Right atrium auricular region (tissue), 2 donors: ENCODE data around the gene PDGFA. TPM values are rescaled to one million over a fixed set of nuclear protein-coding genes. Genes with fewer than 3 reads are reported as not detected.

ENCODE experiments used
- DNase-seq: peaks from one replicate; pipeline ENCODE4 v3.0.0-alpha.2; 2019; ENCODE audit warnings: low spot score
- H3K27ac ChIP-seq, 2 donors: fragments of 200-600 bp; sonication (generic); 1 replicate in 1 of 2; 2 replicates in 1 of 2; pipeline ENCODE4 v1.5.1; 2016 to 2019
- H3K27me3 ChIP-seq, 2 donors: fragments of 200-600 bp; sonication (generic); one replicate each; pipeline versions ENCODE4 v1.5.1 to v1.6.0; 2017 to 2019
- H3K36me3 ChIP-seq: fragments of 200-600 bp; sonication (generic); one replicate; pipeline ENCODE4 v1.5.1; 2016
- H3K4me1 ChIP-seq, 2 donors: fragments of 200-600 bp; sonication (generic); one replicate each; pipeline versions ENCODE4 v1.5.1 to v1.6.0; 2017 to 2019
- H3K4me3 ChIP-seq, 2 donors: fragments of 200-600 bp; sonication (generic); 1 replicate in 1 of 2; 2 replicates in 1 of 2; pipeline ENCODE4 v1.5.1; 2017 to 2019; ENCODE audit warnings: mild to moderate bottlenecking in 1 of 2, moderate library complexity in 1 of 2
- H3K9me3 ChIP-seq, 2 donors: fragments of 200-600 bp; sonication (generic); one replicate each; pipeline ENCODE4 v1.5.1; 2019
- CTCF ChIP-seq, 2 donors: fragments of 200-600 bp; sonication (generic); IDR thresholded peaks; one replicate each; pipeline ENCODE4 v1.5.1; 2019; ENCODE audit warnings: antibody characterized with exemption in 2 of 2
- total RNA-seq, 2 donors: library from RNA; depleted of rRNA; stranded (reverse); fragments of >200 nt; gene quantifications; one replicate each; pipeline ENCODE4 v1.1.0, GENCODE V29; 2016

PDGFA gene
- total RNA-seq, 2 donors from 2014 or later = 31.8 to 34.2 TPM

DNA sequence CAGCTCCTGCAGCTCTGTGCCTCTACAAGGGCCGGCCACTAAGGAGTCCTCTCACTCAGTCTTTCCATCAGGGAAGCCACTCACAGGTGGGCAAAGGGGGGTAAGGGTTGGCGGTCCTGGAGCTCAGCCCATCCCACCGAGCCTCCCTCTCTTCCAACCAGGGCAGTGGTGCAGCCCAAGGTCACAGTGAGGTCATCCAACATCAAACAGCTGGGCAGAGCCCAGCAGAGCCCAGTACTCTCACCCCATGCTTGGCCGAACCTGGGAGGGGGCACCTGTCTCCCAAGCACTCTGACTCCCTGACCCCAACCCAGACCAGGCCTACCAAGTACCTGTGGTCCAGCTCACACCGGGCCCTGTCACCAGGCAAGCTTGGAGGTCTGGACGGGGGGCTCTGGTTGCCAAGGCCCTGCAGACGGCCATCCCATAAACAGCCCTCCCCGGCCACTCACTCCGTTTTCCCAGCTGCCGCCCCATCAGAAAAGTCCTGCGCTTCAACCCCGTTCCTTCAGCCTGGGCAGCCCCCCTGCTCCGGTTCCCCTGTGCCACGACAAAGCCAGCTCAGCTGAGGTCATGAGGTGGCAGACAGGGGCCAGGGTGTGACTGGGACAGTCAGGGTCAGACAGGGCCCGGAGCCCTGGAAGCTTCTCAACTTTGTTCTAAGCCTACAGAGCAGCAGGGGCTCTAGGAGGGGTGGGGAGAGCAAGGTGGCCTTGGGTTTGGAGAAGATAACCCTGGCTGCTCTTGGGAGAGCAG is 27.5 kb downstream of the PDGFA start:
- DNase-seq = no peak
- no peak overlapping the region for H3K4me3 ChIP-seq

DNA sequence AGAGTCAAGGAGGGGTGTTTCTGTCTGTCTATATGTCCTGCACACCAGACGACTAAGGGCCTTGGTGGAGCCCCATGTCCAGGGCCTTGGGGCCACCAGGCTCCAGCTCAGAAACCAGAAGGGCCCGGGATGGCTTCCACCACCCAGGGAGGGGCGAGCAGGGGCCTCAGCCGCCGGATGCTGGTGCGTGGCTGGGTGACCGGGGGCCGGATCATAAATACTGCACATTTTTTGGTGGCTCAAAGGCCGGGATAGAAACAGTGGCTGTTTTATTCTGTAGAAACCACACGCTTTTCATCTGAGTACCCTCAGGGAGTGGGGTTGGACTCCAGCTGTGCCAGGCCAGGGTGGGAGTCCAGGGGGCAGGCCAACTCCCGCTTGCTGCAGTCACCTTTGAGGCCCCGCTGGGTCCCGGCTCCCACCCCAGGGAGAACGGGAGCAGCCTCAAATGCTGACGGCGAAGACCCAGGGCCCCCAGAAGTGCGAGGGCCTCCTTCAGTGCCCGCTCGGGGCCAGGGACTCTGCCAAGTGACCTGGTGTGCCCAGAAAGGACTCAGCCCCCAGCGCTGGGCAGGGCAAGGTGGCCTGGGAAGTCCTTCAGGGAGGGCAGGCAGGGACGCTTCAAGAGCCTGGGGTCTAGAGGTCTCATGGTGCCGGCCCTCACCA is 28.2 kb downstream of the PDGFA start:
- no peak for DNase-seq
- no peak for TF ChIP-seq CTCF (IDR thresholded peaks at IDR 0.05)
- peaks cover 3% of the 10 kb centered on the region for H3K36me3 ChIP-seq
- H3K4me1 ChIP-seq = peaks cover 0 to 7% of the 10 kb centered on the region in 2 donors
- H3K27ac ChIP-seq = no peak overlapping the region
- H3K9me3 ChIP-seq = no peaks in the 10 kb centered on the region
- no peaks in the 10 kb centered on the region for H3K27me3 ChIP-seq
- H3K4me3 ChIP-seq = no peak overlapping the region

More for the DNA sequence above, 27.5 kb downstream of the PDGFA start:
- no peak for TF ChIP-seq CTCF (IDR thresholded peaks at IDR 0.05)
- Histone ChIP-seq H3K9me3 (no peaks in the 10 kb centered on the region), H3K27ac (no peak overlapping the region), H3K27me3 (no peaks in the 10 kb centered on the region), H3K4me1 (peaks cover 0 to 7% of the 10 kb centered on the region in 2 donors), H3K36me3 (peaks cover 11% of the 10 kb centered on the region)

DNA sequence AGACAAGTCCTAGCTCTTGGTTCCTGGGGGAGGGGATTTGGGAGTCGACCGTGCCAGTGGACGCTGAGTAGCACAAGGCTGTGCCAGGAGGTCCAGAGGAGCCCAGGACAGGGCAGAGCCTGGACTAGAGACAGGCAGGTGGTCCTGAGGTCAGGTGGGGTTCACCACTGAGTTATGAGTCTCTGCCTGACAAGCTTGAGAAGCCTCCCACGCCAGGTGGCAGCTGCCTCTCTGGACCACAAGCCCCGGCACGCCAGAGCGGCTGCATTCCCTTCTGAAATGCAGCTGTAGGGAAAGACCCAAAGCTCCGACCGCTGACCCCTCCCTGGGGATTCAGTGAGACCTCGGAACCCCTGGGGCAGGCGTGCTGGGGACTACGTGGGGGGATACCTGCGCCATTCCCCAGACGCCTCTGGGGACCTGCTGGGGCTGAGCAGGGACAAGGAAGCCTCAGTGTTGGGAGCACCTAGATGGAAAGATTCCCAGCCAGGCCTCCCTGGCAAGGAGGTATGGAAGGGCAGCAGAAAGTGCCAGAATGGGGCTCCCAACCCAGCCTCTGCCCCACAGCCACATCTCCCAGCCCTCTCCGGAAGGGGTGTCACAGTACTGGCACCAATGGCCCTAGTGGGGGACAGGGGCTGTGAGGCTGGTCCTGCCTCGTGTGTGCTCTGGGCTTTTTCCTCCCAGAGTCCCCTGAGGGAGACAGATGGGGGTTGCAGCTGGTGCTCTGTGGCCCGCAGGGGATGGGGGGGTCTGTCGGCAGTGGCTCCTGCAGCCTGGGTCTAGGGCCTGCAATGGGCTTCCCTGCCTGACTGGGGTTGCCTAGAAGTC is 29.0 kb downstream of the PDGFA start:
- no peak for DNase-seq
- no peaks in the 10 kb centered on the region for H3K27me3 ChIP-seq
- peaks cover 0 to 8% of the 10 kb centered on the region in 2 donors for H3K4me1 ChIP-seq
- H3K4me3 ChIP-seq = no peak overlapping the region
- no peak for TF ChIP-seq CTCF (IDR thresholded peaks at IDR 0.05)
- no peaks in the 10 kb centered on the region for H3K36me3 ChIP-seq
- no peak overlapping the region for H3K27ac ChIP-seq
- H3K9me3 ChIP-seq = no peaks in the 10 kb centered on the region

DNA sequence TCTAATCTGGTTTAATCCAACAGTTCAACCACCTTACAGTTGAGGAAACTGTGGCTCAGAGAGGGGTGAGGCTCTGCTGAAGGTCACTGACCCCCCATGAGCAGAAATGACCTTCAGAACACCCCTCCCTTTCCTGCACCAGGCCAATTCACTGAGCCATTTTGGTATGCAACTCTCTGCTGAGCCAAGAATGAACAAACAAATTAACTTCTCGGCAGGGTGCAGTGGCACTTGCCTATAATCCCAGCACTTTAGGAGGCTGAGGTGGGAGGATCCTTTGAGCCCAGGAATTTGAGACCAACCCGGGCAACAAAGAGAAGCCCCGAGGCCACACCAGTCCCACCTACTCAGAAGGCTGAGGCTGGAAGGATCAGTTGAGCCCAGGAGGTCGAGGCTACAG is 29.8 kb downstream of the PDGFA start:
- no peak for TF ChIP-seq CTCF (IDR thresholded peaks at IDR 0.05)
- H3K27ac ChIP-seq = no peak overlapping the region
- H3K4me3 ChIP-seq = no peak overlapping the region
- H3K4me1 ChIP-seq = peaks cover 0 to 14% of the 10 kb centered on the region in 2 donors
- DNase-seq = no peak
- H3K27me3 ChIP-seq = no peaks in the 10 kb centered on the region
- no peaks in the 10 kb centered on the region for H3K9me3 ChIP-seq
- H3K36me3 ChIP-seq = no peaks in the 10 kb centered on the region

DNA sequence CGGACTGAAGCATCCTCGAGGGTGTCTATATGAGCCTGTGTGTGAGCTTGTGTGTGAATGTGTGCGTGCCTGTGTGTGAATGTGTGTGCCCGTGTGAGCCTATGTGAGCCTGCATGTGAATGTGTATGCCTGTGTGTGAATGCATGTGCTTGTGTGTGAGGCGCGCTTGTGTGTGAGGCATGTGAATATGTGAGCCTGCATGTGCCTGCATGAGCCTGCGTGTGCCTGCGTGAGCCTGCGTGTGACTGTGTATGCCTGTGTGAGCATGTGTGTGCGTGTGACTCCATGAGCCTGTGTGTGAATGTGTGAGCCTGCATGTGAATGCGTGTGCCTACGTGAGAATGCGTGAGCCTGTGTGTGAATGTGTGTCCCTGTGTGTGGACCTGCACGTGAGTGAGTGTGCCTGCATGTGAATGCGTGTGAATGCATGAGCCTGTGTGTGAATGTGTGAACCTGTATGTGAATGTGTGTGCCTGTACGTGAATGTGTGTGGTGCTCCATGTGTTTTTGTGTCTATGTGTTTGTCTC is 33.4 kb downstream of the PDGFA start:
- Histone ChIP-seq H3K27ac (no peak overlapping the region), H3K9me3 (no peaks in the 10 kb centered on the region), H3K4me1 (peaks cover 0 to 7% of the 10 kb centered on the region in 2 donors), H3K4me3 (no peak overlapping the region), H3K36me3 (no peaks in the 10 kb centered on the region), H3K27me3 (no peaks in the 10 kb centered on the region)
- no peak for TF ChIP-seq CTCF (IDR thresholded peaks at IDR 0.05)
- DNase-seq = no peak
